ENCODE results near the gene KLF6.

GRCh38 chr10:3822541-3823330, 37.7 kb upstream of the KLF6 start:
- TF ChIP-seq CTCF (IDR thresholded peaks at IDR 0.05; ENCODE audit: insufficient read depth, low read depth, low read length) (no peak), EZH2 (IDR thresholded peaks at IDR 0.05; ENCODE audit: insufficient read depth, low read length) (no peak)

Measured in astrocyte (in vitro differentiated cells and primary cell).